Hindlimb muscle (tissue), 1 donor: ENCODE data around the gene GLTPD2. TPM values are rescaled to one million over a fixed set of nuclear protein-coding genes. Genes with fewer than 3 reads are reported as not detected.

ENCODE experiments used
- DNase-seq: peaks from one replicate; pipeline ENCODE4 v3.0.0-alpha.2; 2013
- polyA plus RNA-seq: library from polyadenylated mRNA; unstranded; fragments of 120-200 nt; gene quantifications from one replicate; pipeline ENCODE4 v1.2.1, GENCODE V29; 2013; ENCODE audit not compliant: insufficient read length

Gene GLTPD2
- polyA plus RNA-seq, 1 donor: 0.98 TPM

GRCh38 chr17:4771519-4772234 is 17.1 kb upstream of the GLTPD2 start, which contains the start of gene TM4SF5:
Gene TM4SF5, plus strand, starts transcription at chr17:4771886. Its CDS starts 37 bp downstream, at chr17:4771923.
- no peak for DNase-seq

- DNase-seq: no peak
Observed at GRCh38 chr17:4772235-4772613, 16.5 kb upstream of the GLTPD2 start.

- no peak for DNase-seq
Observed at GRCh38 chr17:4777969-4778760, 10.6 kb upstream of the GLTPD2 start.

GRCh38 chr17:4780325-4780955 is 8.3 kb upstream of the GLTPD2 start:
- DNase-seq: no peak

GRCh38 chr17:4782652-4783051 is 6.1 kb upstream of the GLTPD2 start:
- DNase-seq: no peak

GRCh38 chr17:4785311-4786105 is 3.3 kb upstream of the GLTPD2 start:
- DNase-seq: no peak

- DNase-seq: no peak
Observed at GRCh38 chr17:4786106-4786511, 2.7 kb upstream of the GLTPD2 start, which contains the start of gene VMO1. Gene VMO1, minus strand, starts transcription at chr17:4786364. Its CDS starts 12 bp downstream, at chr17:4786352.

GRCh38 chr17:4786516-4786915 is 2.2 kb upstream of the GLTPD2 start:
- DNase-seq: no peak

- DNase-seq: no peak
Observed at GRCh38 chr17:4788159-4788806, 481 bp upstream of the GLTPD2 start.

GRCh38 chr17:4789701-4789950 is 862 bp downstream of the GLTPD2 start:
- no peak for DNase-seq

- DNase-seq: peak; percentile 92
Observed at GRCh38 chr17:4789951-4790704, 1.4 kb downstream of the GLTPD2 start.

GRCh38 chr17:4790705-4791088 is 1.9 kb downstream of the GLTPD2 start:
- DNase-seq: no peak

- DNase-seq: no peak
Observed at GRCh38 chr17:4795168-4795567, 6.4 kb downstream of the GLTPD2 start.

- DNase-seq: no peak
Observed at GRCh38 chr17:4796552-4796920, 7.8 kb downstream of the GLTPD2 start.

GRCh38 chr17:4800462-4801196 is 11.9 kb downstream of the GLTPD2 start:
- no peak for DNase-seq

GRCh38 chr17:4802228-4802627 is 13.5 kb downstream of the GLTPD2 start, which contains the start of gene C17orf114:
Gene C17orf114, minus strand, starts transcription at chr17:4802328.
- DNase-seq: no peak

GRCh38 chr17:4806456-4806776 is 17.7 kb downstream of the GLTPD2 start:
- no peak for DNase-seq

GRCh38 chr17:4806777-4807604 is 18.2 kb downstream of the GLTPD2 start, which contains the start of gene PLD2:
Gene PLD2, plus strand, starts transcription at chr17:4807152. Its CDS starts 621 bp downstream, at chr17:4807773.
- peak; percentile 90 for DNase-seq

GRCh38 chr17:4807605-4808377 is 19.0 kb downstream of the GLTPD2 start:
- peak; percentile 17 for DNase-seq
